NCI-H524 (cell line): Measurements from ENCODE around the gene ZNF678.

Experiments used
- DNase-seq, 2 experiments: peaks; one replicate each; lab custom pipeline; 2025; lab: John Stamatoyannopoulos, UW

The ZNF678 gene

DNA sequence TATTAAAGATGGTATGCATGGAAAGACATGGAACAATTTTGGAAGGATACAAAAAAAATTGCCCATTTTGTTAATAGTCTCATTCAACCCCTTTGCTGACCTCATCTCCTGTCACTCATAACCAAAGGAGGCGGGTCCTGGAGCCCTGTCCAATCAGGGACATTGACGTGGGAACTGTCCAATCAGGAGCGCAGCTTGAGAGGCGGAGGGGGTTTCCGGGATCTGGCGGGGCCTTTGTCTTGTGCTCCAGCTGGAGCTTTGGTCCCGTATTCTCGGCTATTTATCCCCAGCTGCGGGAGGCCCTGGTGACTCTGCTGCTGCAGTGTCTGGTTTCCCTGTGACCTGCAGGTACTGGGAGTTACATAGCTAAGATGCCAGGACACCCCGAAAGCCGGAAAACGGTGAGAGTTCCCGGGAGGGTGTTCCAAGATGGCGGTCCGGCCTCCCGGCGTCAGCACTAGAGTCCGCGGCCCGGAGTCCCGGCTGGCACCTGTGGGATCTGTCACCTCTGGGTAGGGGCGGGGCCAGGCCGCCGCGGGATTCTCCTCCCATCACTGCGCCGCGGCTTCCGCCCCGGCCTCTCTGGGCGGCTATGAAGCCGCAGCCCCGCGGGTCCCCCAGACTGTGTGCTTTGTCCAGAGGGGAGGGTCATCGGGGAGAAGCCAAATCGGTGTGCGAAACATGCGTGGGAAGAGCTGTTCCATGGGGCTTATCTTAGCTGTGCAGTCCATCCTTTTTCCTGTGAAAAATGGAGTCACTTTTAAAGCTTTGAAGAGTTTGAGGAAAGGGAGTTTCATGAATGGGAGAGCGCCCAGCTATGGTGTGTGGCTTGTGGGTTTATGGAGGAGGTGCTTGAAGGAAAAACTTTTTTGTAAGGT, at the start of gene ZNF678:
Gene ZNF678 (plus strand): TSS at position 233 of the 878 bp plus-strand sequence. CDS start 87,436 bp downstream, outside the sequence.
- peak; percentile 85 to 94 for DNase-seq

GRCh38 chr1:227518876-227519275, 44.5 kb upstream of the ZNF678 start:
- no peak for DNase-seq

GRCh38 chr1:227521782-227522181, 41.6 kb upstream of the ZNF678 start:
- no peak for DNase-seq

DNA sequence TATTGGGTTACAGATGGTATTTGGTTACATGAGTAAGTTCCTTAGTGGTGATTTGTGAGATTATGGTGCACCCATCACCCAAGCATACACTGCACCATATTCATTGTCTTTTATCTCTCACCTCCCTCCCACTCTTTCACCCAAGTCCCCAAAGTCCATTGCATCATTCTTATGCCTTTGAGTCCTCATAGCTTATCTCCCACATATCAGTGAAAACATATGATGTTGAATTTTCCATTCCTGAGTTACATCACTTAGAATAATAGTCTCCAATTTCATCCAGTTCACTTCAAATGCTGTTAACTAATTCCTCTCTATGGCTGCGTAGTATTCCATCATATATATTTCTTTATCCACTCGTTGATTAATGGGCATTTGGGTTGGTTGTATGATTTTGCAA, 36.8 kb upstream of the ZNF678 start:
- DNase-seq = no peak

DNA sequence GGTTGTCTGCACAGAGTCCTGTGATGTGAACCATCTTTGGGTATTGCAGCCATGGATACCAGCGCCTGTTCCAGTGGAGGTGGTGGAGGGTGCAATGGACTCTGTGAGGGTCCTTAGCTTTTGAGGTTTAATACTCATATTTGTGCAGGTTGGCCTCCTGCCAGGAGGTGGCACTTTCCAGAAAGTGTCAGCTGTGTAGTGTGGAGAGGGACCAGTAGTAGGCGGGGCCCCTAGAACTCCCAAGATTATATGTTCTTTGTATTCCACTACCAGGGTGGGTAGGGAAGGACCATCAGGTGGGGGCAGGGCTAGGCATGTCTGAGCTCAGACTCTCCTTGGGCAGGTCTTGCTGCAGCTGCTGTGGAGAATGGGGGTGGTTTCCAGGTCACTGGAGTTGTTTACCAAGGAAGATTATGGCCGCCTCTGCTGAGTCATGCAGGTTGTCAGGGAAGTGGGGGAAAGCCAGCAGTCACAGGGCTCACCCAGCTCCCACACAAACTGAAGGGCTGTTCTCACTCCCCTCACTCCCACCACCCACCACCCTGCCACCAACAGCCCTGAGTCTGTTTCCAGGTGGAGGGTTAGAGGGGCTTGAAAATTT, 31.2 kb upstream of the ZNF678 start:
- DNase-seq = no peak

DNA sequence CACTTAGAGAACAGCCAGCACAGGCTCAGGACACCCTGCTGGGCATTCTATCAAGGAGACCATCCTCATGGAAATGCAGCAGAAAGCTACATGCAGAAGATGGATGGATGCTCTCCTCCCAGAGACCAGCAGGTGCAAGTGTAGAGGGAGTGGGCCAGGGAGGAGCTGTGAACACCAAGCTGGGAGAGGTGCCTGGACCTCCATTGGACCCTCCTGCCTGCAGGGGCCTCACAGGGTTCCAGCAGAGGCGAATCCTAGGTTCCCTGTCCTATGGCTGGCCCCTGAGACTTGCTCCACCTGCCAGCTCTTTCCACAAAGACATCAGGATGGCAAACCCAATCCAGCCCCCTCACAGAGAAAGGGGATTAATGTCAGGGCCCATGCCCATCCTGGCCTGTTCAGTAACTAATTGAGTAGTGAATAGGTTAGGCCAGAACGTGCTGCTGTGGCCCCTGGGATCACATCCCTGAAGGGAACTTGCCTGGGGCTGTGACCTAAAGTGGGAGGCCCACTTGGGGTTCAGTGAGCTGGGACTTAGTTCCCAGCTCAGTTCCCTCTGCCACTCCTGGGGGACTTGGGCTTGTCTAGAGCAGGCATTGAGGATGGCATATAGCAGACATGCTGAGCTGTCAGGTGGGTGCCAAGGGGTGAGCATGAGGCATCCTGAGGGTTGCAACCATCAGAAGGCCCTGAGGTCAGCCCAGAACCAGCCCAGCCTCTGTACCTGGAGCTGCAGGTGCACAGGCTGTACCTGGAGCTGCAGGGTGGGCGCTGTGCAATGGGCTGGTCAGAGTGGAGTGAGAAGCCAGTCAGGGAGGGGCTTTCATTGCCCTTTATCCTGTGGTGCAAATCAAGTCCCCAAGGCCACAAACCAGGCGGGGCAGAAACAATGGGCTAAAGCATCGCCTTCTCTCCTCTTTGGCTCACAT, 22.9 kb upstream of the ZNF678 start:
- DNase-seq = no peak

- no peak for DNase-seq
These were observed 22.2 kb upstream of the ZNF678 start for GRCh38 chr1:227541129-227541528.

- DNase-seq = no peak
These were observed 21.6 kb upstream of the ZNF678 start for GRCh38 chr1:227541796-227542152.

DNA sequence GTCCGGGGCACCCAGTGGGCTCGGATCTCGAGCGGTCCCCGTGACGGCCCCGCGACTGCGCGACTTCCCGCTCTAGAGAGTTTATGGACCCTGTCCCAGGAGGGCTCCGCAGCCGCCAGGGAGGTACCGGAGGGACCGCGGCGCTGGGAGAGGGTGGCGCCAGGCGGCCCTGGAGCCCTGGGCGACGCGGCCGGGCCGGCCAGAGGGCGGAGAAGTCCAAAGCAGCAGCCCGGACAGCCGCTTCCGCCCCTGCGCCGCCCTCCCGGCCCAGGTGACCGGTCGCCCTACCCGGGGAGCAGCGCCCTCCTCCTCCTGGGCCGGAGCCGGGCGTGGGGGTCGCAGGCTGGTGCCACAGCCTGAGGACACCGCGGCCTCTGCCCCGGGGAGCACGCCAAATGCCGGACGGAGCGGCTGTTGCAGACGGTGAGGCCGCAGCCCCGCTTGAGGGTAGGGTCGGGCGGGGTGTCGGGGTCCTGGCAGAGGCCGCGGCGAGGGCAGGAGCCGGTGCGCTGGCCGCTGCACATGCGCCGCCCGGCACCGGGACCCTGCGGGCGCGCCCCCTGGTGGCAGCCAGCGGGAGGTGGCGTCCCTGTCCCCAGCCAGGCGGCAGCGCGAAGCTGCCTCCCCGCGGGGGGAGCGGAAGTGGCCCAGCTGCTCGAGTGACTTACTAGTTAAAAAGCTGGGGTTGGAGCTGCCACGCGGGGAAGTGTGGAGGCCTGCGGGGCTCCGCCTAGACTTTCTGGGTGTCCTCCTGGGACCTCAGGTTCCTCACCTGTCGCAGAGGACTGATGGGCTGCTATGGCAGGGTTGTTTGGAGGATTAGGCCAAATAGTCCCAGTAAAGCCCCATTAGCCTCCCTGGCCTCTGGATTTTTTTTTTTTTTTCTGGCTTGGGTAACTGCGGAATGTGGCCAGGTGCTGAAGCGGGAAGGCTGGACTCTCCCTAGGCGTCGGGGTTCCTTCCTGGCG, 20.9 kb upstream of the ZNF678 start:
- DNase-seq = peak; percentile 64 to 82

DNA sequence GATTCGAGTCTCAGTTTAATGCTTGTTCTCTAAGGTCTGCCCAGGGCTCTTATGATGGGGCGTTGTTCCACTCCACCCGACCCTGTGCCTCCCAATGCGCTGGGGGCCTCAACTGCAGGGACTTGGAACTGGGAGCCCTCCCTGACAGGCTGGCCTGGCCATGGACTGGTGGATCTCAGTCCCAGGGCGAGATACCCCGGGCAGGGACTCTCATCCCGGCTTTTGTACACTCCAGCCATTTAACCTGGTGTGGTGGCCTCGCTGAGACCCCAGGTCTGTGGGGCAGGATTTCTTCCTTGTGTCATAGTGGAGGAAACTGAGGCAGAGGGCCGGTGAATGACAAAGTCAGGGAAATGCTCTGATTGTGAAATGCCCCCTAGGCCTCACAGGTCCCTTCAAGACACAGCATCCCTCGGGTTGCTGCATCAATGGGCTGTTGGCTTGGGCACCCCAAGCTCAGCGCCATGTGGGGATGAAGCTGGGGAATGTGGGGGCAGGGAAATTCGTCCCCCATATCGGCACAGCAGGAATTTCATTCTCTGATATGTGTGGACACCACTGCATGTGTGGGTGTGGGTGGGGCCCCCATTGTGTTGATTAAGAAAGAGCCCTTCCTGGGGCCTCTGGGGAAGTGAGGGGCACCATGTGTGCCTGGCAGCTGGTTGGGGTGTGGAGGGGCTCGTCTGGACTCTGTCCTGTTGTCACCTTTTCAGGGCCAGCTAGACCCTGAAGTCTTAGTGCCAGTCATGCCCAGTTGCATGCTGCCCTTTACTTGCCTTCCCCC, 19.9 kb upstream of the ZNF678 start:
- DNase-seq = no peak

DNA sequence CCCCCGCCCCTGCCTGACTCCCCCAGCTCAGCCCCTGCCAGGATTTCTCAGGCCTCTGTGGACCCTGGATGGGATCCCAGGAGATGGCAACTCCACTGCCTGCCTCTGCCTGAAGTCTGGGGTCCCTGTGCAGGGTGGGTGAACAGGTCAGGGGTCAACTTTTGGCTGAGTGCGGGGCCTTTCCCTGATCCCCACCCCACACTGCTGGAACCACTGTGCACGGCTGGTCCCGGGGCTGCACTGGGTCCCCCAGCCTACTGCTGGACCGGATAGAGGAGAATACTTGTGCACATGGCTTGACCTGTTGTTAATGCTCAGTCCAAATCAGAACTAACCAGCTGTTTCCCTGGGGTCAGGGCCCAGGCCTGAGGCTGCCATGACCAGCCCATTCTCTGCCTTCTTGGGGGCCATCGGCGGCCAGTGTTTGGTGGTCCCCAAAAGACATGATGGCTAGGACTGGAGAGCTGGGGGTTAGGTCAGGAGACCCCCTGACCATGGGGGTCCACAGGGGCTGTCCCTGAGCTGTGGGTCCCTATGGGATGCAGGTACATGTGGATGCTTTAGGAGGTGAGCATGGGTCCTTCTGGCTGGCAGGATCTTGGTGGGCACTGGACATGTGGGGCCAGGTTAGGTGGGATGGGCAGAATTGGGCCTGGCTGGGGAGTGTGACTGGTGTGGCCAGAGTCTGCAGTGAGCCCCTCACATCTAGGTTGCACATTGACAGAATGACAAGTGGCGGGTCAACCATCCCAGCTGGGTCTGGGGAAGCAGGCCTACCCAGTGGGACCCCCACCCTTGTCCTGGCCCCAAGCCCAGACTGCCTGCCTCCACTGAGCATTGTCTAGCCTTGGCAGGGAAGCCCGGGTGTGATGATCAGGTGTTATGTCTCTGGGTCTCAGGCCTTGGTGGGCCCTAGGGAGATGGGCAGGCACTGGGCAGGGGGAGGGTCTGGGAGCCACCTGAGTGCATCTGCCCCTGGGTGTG, 19.0 kb upstream of the ZNF678 start:
- no peak for DNase-seq

DNA sequence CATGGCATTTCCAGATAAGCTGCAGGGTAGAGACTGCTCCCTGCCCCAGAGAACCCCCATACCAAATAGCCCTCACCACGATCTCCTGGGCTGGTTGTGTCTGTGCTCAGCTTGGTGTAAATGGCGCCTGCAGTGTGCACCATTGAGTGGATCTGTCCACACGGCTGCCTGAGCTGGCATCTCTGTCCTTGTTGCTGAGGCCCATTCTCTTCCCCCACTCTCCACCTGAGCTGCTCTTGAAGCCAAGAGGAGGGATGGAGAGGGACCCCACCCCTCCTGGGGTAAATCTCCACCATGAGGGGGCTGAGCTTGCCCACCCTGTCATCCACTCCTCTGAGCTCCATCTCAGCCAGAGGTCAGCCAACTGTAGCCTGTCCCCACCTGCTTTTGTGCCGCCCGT, 18.0 kb upstream of the ZNF678 start:
- no peak for DNase-seq

DNA sequence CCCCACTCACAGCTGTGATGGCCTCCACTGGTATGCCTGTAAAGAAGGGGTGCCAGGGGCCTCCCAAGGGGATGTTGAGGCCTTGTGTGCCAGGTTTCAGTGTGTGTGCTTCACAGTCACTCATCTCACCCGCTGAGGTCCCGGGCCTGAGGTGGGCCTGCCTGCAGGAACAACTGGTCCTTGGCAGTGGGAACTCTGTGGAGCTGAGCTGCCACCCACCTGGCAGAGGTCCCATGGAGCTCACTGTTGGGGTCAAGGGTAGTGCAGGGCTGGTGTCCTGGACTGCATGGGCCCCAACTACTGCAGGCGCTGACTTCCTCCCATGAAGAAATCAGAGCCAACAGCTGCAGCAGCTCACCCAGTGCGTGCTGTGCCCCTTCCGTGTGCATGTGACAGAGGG, 17.3 kb upstream of the ZNF678 start:
- DNase-seq = no peak

GRCh38 chr1:227546598-227547309, 16.6 kb upstream of the ZNF678 start:
- DNase-seq = no peak

GRCh38 chr1:227547310-227548118, 15.8 kb upstream of the ZNF678 start:
- DNase-seq = peak; percentile 75 to 93

- peak in 1 of 2 experiments; percentile 65 for DNase-seq
These were observed 15.3 kb upstream of the ZNF678 start for GRCh38 chr1:227548119-227548397.

GRCh38 chr1:227548448-227548847, 14.9 kb upstream of the ZNF678 start:
- no peak for DNase-seq

- DNase-seq = no peak
These were observed 13.5 kb upstream of the ZNF678 start for GRCh38 chr1:227549892-227550291.
